ENCODE results near the gene CLTB. TPM values are rescaled to one million over a fixed set of nuclear protein-coding genes. Genes with fewer than 3 reads are reported as not detected.

CLTB gene
- total and polyA plus RNA-seq, 10 of the 15 experiments (the other 5 are each of a cell fraction or from before 2014, with no cell fraction given) = 1.6 to 52.8 (median 36.9) TPM

DNA sequence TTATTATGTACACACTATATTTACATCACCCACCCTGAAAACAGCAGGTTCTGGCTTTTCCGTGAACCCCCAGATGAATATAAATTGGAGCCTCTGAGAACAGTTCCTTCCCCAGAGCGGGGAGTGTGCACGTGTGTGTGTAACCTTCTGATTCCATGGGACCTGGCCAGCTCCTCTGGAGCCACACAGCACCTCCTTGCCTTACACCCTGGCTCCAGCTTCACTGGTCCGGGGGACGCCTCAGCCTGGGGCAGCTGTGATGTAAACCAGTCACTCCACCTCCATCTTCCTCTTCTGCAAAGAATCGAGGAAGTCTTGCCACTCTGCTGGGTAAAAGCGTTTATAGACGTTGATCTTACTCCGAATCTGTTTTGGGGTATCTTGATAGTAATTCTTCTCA is 32.4 kb downstream of the CLTB start:
- no peak for FAIRE-seq
- ChIA-PET SMC1A (ENCODE audit: uncharacterized antibody, unreplicated experiment) (no interaction called here), POLR2A (no interaction called here), RAD21 (ENCODE audit: unreplicated experiment) (no interaction called here), CTCF (no interaction called here)
- Histone ChIP-seq H3K4me3 (no peak overlapping the region), H3K9me3 (replicated peaks; ENCODE audit: control insufficient read depth, insufficient read depth, low read length) (no peaks in the 10 kb centered on the region; the same call in 2 of the 3 replicates), H4K20me1 (ENCODE audit: control insufficient read depth, insufficient read depth) (peaks cover 3% of the 10 kb centered on the region; the same call in 1 of the 2 replicates), H3K27ac (ENCODE audit: control insufficient read depth, insufficient read depth) (no peak overlapping the region), H3K36me3 (ENCODE audit: control insufficient read depth in 2 of 2, insufficient read depth in 2 of 2, low read length in 1 of 2) (peaks cover 21 to 25% of the 10 kb centered on the region in 2 experiments), H3K27me3 (replicated peaks in 1 of 2; ENCODE audit: control insufficient read depth in 2 of 2, insufficient read depth in 2 of 2, low read length in 1 of 2) (no peaks in the 10 kb centered on the region), H3K9ac (ENCODE audit: control insufficient read depth, insufficient read depth, low read length) (no peak overlapping the region), H2AFZ (ENCODE audit: control insufficient read depth, low read depth, low read length) (no peak overlapping the region), H3K4me1 (ENCODE audit: control insufficient read depth, insufficient read depth, low read length) (peaks cover 6% of the 10 kb centered on the region), H3K79me2 (ENCODE audit: control insufficient read depth, insufficient read depth, low read length) (peaks cover 35% of the 10 kb centered on the region), H3K4me2 (ENCODE audit: control insufficient read depth, insufficient read depth) (no peak overlapping the region)
- 95% methylated on average over 9 of the region's 9 CpGs for WGBS (ENCODE audit: insufficient coverage, insufficient replicate concordance, low lambda C conversion rate, missing lambda C conversion rate)
- no peak for ATAC-seq
- TF ChIP-seq FOXM1 (IDR thresholded peaks at IDR 0.05; ENCODE audit: low read depth, low read length) (no peak), BRCA1 (IDR thresholded peaks at IDR 0.05; ENCODE audit: low read depth, low read length) (no peak), RFX5 (IDR thresholded peaks at IDR 0.05; ENCODE audit: low read depth, low read length) (no peak), SRF (IDR thresholded peaks at IDR 0.05; ENCODE audit: low read depth in 2 of 2, low read length in 2 of 2) (no peak), CHD2 (IDR thresholded peaks at IDR 0.05; ENCODE audit: borderline replicate concordance, low read depth, low read length) (no peak), RBBP5 (conservative IDR thresholded peaks at IDR 0.05) (no peak), SMARCA5 (IDR thresholded peaks at IDR 0.05) (no peak), RAD21 (IDR thresholded peaks at IDR 0.05; ENCODE audit: insufficient read depth, low read depth, low read length) (no peak), TAF1 (IDR thresholded peaks at IDR 0.05; ENCODE audit: borderline replicate concordance, low read depth, low read length) (no peak)
- TF ChIP-seq, protein P1, sequence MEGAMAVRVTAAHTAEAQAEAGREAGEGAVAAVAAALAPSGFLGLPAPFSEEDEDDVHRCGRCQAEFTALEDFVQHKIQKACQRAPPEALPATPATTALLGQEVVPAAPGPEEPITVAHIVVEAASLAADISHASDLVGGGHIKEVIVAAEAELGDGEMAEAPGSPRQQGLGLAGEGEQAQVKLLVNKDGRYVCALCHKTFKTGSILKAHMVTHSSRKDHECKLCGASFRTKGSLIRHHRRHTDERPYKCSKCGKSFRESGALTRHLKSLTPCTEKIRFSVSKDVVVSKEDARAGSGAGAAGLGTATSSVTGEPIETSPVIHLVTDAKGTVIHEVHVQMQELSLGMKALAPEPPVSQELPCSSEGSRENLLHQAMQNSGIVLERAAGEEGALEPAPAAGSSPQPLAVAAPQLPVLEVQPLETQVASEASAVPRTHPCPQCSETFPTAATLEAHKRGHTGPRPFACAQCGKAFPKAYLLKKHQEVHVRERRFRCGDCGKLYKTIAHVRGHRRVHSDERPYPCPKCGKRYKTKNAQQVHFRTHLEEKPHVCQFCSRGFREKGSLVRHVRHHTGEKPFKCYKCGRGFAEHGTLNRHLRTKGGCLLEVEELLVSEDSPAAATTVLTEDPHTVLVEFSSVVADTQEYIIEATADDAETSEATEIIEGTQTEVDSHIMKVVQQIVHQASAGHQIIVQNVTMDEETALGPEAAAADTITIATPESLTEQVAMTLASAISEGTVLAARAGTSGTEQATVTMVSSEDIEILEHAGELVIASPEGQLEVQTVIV (IDR thresholded peaks at IDR 0.05; ENCODE audit: borderline replicate concordance, partially characterized antibody) = no peak
- TF ChIP-seq, protein P2, sequence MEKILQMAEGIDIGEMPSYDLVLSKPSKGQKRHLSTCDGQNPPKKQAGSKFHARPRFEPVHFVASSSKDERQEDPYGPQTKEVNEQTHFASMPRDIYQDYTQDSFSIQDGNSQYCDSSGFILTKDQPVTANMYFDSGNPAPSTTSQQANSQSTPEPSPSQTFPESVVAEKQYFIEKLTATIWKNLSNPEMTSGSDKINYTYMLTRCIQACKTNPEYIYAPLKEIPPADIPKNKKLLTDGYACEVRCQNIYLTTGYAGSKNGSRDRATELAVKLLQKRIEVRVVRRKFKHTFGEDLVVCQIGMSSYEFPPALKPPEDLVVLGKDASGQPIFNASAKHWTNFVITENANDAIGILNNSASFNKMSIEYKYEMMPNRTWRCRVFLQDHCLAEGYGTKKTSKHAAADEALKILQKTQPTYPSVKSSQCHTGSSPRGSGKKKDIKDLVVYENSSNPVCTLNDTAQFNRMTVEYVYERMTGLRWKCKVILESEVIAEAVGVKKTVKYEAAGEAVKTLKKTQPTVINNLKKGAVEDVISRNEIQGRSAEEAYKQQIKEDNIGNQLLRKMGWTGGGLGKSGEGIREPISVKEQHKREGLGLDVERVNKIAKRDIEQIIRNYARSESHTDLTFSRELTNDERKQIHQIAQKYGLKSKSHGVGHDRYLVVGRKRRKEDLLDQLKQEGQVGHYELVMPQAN (conservative IDR thresholded peaks at IDR 0.05) = no peak
- TF ChIP-seq, protein P3, sequence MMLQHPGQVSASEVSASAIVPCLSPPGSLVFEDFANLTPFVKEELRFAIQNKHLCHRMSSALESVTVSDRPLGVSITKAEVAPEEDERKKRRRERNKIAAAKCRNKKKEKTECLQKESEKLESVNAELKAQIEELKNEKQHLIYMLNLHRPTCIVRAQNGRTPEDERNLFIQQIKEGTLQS (IDR thresholded peaks at IDR 0.05; ENCODE audit: borderline replicate concordance, extremely low read depth, low read depth, low read length) = no peak
- intact Hi-C loops (cut with micrococcal nuclease; ENCODE audit: unreplicated experiment) (loop anchor here (10.0 kb wide), 1 partner anchor 151 kb away; the partner anchor contains the start of gene RNF44), in situ Hi-C loops (cut with MboI) (no loop called here)
- no peak for DNase-seq (ENCODE audit: low read depth, low spot score)
- BruUV-seq (replicated peaks) = no TSS peak

Data from GM12878 (cell line).